OCI-LY1 (cell line): Measurements from ENCODE around the gene MAGI2.

ENCODE experiments used
- EZH2 ChIP-seq: fragments of 200-600 bp; sonication (generic), shearing (Covaris generic); IDR thresholded peaks from 2 replicates; pipeline ENCODE4 v1.8.0; 2017; ENCODE audit warnings: borderline replicate concordance, mixed run types, mild to moderate bottlenecking, antibody characterized with exemption, low read length, moderate library complexity, mixed read lengths
- TF ChIP-seq, protein P1 (sequence below): fragments of 200-600 bp; sonication (generic), shearing (Covaris generic); IDR thresholded peaks from 2 replicates; pipeline ENCODE4 v1.5.1; 2017; ENCODE audit warnings: mild to moderate bottlenecking, antibody characterized with exemption, low read length, moderate library complexity, mixed read lengths

DNA sequence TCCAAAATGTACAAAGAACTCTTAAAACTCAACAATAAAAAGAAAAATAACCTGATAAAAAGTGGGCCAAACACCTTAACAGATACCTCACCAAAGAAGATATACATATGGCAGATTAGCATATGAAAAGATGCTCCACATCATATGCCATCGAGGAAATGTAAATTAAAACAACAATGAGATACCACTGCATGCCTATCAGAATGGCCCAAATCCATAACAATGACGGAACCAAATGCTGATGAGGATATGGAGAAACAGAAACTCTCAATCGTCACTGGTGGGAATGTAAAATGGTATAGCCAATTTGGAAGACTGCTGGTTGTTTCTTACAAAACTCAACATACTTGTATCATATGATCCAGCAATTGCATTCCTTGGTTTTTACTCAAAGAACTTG lies 1335.0 kb downstream of the MAGI2 start:
- TF ChIP-seq, protein P1, sequence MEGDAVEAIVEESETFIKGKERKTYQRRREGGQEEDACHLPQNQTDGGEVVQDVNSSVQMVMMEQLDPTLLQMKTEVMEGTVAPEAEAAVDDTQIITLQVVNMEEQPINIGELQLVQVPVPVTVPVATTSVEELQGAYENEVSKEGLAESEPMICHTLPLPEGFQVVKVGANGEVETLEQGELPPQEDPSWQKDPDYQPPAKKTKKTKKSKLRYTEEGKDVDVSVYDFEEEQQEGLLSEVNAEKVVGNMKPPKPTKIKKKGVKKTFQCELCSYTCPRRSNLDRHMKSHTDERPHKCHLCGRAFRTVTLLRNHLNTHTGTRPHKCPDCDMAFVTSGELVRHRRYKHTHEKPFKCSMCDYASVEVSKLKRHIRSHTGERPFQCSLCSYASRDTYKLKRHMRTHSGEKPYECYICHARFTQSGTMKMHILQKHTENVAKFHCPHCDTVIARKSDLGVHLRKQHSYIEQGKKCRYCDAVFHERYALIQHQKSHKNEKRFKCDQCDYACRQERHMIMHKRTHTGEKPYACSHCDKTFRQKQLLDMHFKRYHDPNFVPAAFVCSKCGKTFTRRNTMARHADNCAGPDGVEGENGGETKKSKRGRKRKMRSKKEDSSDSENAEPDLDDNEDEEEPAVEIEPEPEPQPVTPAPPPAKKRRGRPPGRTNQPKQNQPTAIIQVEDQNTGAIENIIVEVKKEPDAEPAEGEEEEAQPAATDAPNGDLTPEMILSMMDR: no peak
- TF ChIP-seq EZH2: no peak
